ENCODE measurements around the gene SLC36A2. TPM values are rescaled to one million over a fixed set of nuclear protein-coding genes. Genes with fewer than 3 reads are reported as not detected.

The SLC36A2 gene
- total RNA-seq, 2 experiments from 2014 or later: not detected

GRCh38 chr5:151357792-151358191 lies 10.4 kb upstream of the SLC36A2 start:
- no TSS peak for BruUV-seq (replicated peaks)
- no peaks in the 10 kb centered on the region for H3K36me3 ChIP-seq (ENCODE audit: insufficient read depth, low read length)
- no peaks in the 10 kb centered on the region for H3K9me3 ChIP-seq (ENCODE audit: low read length)
- H3K79me2 ChIP-seq (ENCODE audit: insufficient read depth, low read depth, low read length): no peaks in the 10 kb centered on the region
- intact Hi-C loops (cut with micrococcal nuclease; ENCODE audit: unreplicated experiment): no loop called here
- no peak overlapping the region for H3K27ac ChIP-seq (ENCODE audit: low read depth, low read length, poor library complexity, severe bottlenecking)
- no peak overlapping the region for H3K4me3 ChIP-seq (ENCODE audit: low read depth, low read length, poor library complexity, severe bottlenecking)
- no peak overlapping the region for H3K4me2 ChIP-seq (ENCODE audit: low read length)
- ChIA-PET POLR2A (no interaction called here), CTCF (ENCODE audit: unreplicated experiment) (no interaction called here)
- TF ChIP-seq CTCF (conservative IDR thresholded peaks at IDR 0.05; ENCODE audit: low read length): no peak
- TF ChIP-seq EZH2phosphoT487 (IDR thresholded peaks at IDR 0.05; ENCODE audit: borderline replicate concordance, low read depth, low read length): no peak
- no peak overlapping the region for H2AFZ ChIP-seq (ENCODE audit: low read length)
- H4K20me1 ChIP-seq (ENCODE audit: insufficient read depth, low read length): no peaks in the 10 kb centered on the region
- no peaks in the 10 kb centered on the region for H3K4me1 ChIP-seq (ENCODE audit: insufficient read depth, low read length, poor library complexity, severe bottlenecking)
- no peak for DNase-seq (ENCODE audit: low spot score)
- no peaks in the 10 kb centered on the region for H3K9me2 ChIP-seq (ENCODE audit: insufficient read depth, low read length)

DNA sequence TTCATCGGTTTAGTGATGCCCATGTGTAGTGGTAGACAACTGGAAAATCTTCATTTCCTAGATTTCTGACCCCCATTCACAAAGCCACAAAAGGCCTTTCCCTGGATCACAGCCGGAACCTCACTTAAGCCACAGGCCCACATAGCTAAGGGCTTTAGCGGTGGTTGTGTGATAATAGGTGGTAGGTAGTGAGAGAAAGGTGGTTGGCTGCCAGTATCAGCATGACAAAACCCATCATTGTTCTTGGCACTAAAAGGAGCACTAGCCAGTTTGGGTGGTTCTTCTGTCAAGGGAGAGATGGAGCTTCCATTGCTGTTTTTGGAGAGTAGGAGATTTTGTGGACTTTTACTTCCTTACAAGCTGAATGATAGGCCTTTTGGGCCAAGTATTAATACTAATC lies 9.7 kb upstream of the SLC36A2 start:
- Histone ChIP-seq H3K79me2 (ENCODE audit: insufficient read depth, low read depth, low read length) (no peaks in the 10 kb centered on the region), H3K36me3 (ENCODE audit: insufficient read depth, low read length) (no peaks in the 10 kb centered on the region), H3K4me1 (ENCODE audit: insufficient read depth, low read length, poor library complexity, severe bottlenecking) (no peaks in the 10 kb centered on the region), H4K20me1 (ENCODE audit: insufficient read depth, low read length) (no peaks in the 10 kb centered on the region), H3K4me2 (ENCODE audit: low read length) (no peak overlapping the region), H2AFZ (ENCODE audit: low read length) (no peak overlapping the region), H3K27ac (ENCODE audit: low read depth, low read length, poor library complexity, severe bottlenecking) (no peak overlapping the region), H3K9me3 (ENCODE audit: low read length) (no peaks in the 10 kb centered on the region), H3K9me2 (ENCODE audit: insufficient read depth, low read length) (no peaks in the 10 kb centered on the region), H3K4me3 (ENCODE audit: low read depth, low read length, poor library complexity, severe bottlenecking) (no peak overlapping the region)
- DNase-seq (ENCODE audit: low spot score): no peak
- no peak for TF ChIP-seq CTCF (conservative IDR thresholded peaks at IDR 0.05; ENCODE audit: low read length)
- no peak for TF ChIP-seq EZH2phosphoT487 (IDR thresholded peaks at IDR 0.05; ENCODE audit: borderline replicate concordance, low read depth, low read length)
- intact Hi-C loops (cut with micrococcal nuclease; ENCODE audit: unreplicated experiment): no loop called here
- ChIA-PET CTCF (ENCODE audit: unreplicated experiment) (no interaction called here), POLR2A (interaction anchor here (0.5 kb wide), 1 partner anchor 151 kb away, joined by 3 read pairs; no protein-coding TSS in a partner anchor)
- BruUV-seq (replicated peaks): no TSS peak

- CTCF ChIA-PET (ENCODE audit: unreplicated experiment): no interaction called here
- Histone ChIP-seq H3K9me3 (ENCODE audit: low read length) (no peaks in the 10 kb centered on the region), H3K79me2 (ENCODE audit: insufficient read depth, low read depth, low read length) (no peaks in the 10 kb centered on the region), H3K4me2 (ENCODE audit: low read length) (no peak overlapping the region), H3K4me1 (ENCODE audit: insufficient read depth, low read length, poor library complexity, severe bottlenecking) (no peaks in the 10 kb centered on the region), H3K27ac (ENCODE audit: low read depth, low read length, poor library complexity, severe bottlenecking) (no peak overlapping the region), H2AFZ (ENCODE audit: low read length) (no peak overlapping the region), H3K4me3 (ENCODE audit: low read depth, low read length, poor library complexity, severe bottlenecking) (no peak overlapping the region), H4K20me1 (ENCODE audit: insufficient read depth, low read length) (no peaks in the 10 kb centered on the region), H3K9me2 (ENCODE audit: insufficient read depth, low read length) (no peaks in the 10 kb centered on the region), H3K36me3 (ENCODE audit: insufficient read depth, low read length) (no peaks in the 10 kb centered on the region)
- intact Hi-C loops (cut with micrococcal nuclease; ENCODE audit: unreplicated experiment): no loop called here
- TF ChIP-seq EZH2phosphoT487 (IDR thresholded peaks at IDR 0.05; ENCODE audit: borderline replicate concordance, low read depth, low read length) (no peak), CTCF (conservative IDR thresholded peaks at IDR 0.05; ENCODE audit: low read length) (no peak)
- no TSS peak for BruUV-seq (replicated peaks)
- POLR2A ChIA-PET: no interaction called here
- no peak for DNase-seq (ENCODE audit: low spot score)
These were observed 4.3 kb upstream of the SLC36A2 start for GRCh38 chr5:151351671-151352070.

Measured in OCI-LY7 (cell line).